Measurements from ENCODE around the gene DPP10. TPM values are rescaled to one million over a fixed set of nuclear protein-coding genes. Genes with fewer than 3 reads are reported as not detected.

Gene DPP10
- total and polyA plus RNA-seq, 9 donors = 0.12 to 5.9 (median 0.64) TPM; not detected in 3

DNA sequence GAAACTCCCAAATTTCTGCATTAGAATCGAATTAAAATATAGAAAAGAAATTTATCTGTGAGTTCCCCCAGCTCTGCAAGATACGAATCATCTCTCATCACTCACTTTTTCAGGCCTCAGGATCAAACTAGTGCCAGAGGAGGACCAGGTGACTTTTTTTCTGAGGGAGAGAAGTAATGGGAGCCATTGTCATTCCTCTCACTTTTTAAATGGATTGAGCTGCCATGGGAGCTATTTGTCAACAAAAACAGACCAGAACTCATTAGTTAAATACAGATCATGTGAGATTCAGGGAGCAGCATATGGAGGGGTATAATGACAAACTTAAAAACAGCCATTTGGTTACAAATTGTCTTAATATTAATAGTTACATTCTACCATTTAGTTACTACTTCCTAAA is 594.4 kb downstream of the DPP10 start:
- intact Hi-C loops (cut with DNase I) = no loop called here
- H3K36me3 ChIP-seq = no peaks in the 10 kb centered on the region
- WGBS, 3 donors = 57 to 72% (median 58%) methylated on average over 2 of the region's 2 CpGs
- no peak overlapping the region for H3K4me3 ChIP-seq
- H3K4me1 ChIP-seq (ENCODE audit: insufficient read depth) = no peaks in the 10 kb centered on the region
- no peaks in the 10 kb centered on the region for H3K9me3 ChIP-seq
- TF ChIP-seq POLR2A (IDR thresholded peaks at IDR 0.05) (no peak), CTCF (IDR thresholded peaks at IDR 0.05) (no peak), EP300 (IDR thresholded peaks at IDR 0.05) (no peak)
- H3K27me3 ChIP-seq = no peaks in the 10 kb centered on the region
- H3K27ac ChIP-seq = no peak overlapping the region
- DNase-seq = no peak

DNA sequence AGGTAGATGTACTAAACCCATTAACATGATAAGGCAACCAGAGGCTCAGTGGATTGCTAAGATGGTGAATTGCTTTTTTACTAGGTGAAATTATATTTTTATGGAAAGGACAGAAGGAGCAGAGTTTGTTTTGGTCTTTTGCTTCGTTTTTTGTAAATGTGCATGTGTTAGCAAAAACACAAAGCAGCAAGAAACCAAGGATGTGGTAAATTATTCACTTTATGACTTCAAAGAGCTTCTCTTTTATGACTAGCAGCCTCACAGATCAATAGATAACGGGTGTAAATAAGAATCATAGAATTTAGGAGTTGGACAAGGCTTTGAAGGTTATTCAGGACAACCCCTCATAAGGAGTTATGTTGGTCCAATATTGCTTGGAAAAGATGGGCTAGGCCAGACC is 615.0 kb downstream of the DPP10 start:
- no peak for TF ChIP-seq POLR2A (IDR thresholded peaks at IDR 0.05)
- TF ChIP-seq CTCF (IDR thresholded peaks at IDR 0.05) = no peak
- TF ChIP-seq EP300 (IDR thresholded peaks at IDR 0.05) = no peak
- H3K4me3 ChIP-seq = no peak overlapping the region
- no peak overlapping the region for H3K27ac ChIP-seq
- no peaks in the 10 kb centered on the region for H3K36me3 ChIP-seq
- no peaks in the 10 kb centered on the region for H3K9me3 ChIP-seq
- no peaks in the 10 kb centered on the region for H3K4me1 ChIP-seq (ENCODE audit: insufficient read depth)
- DNase-seq = no peak
- 38 to 43% (median 39%) methylated on average over 2 of the region's 2 CpGs for WGBS, 3 donors
- intact Hi-C loops (cut with DNase I) = no loop called here
- H3K27me3 ChIP-seq = no peaks in the 10 kb centered on the region

GRCh38 chr2:115070002-115070401 is 627.6 kb downstream of the DPP10 start:
- intact Hi-C loops (cut with DNase I) = no loop called here
- no peak overlapping the region for H3K4me3 ChIP-seq
- H3K9me3 ChIP-seq = no peaks in the 10 kb centered on the region
- DNase-seq = no peak
- no peaks in the 10 kb centered on the region for H3K27me3 ChIP-seq
- H3K4me1 ChIP-seq (ENCODE audit: insufficient read depth) = no peaks in the 10 kb centered on the region
- no peak overlapping the region for H3K27ac ChIP-seq
- no peaks in the 10 kb centered on the region for H3K36me3 ChIP-seq
- TF ChIP-seq CTCF (IDR thresholded peaks at IDR 0.05) (no peak), EP300 (IDR thresholded peaks at IDR 0.05) (no peak), POLR2A (IDR thresholded peaks at IDR 0.05) (no peak)

- Histone ChIP-seq H3K27me3 (no peaks in the 10 kb centered on the region), H3K36me3 (no peaks in the 10 kb centered on the region), H3K9me3 (no peaks in the 10 kb centered on the region), H3K27ac (no peak overlapping the region), H3K4me3 (no peak overlapping the region), H3K4me1 (ENCODE audit: insufficient read depth) (no peaks in the 10 kb centered on the region)
- WGBS, 3 donors = 76 to 87% (median 86%) methylated on average over 4 of the region's 4 CpGs
- no peak for DNase-seq
- TF ChIP-seq POLR2A (IDR thresholded peaks at IDR 0.05) (no peak), EP300 (IDR thresholded peaks at IDR 0.05) (no peak), CTCF (IDR thresholded peaks at IDR 0.05) (no peak)
- intact Hi-C loops (cut with DNase I) = no loop called here
Measured at GRCh38 chr2:115071534-115071933, 629.1 kb downstream of the DPP10 start.

- TF ChIP-seq POLR2A (IDR thresholded peaks at IDR 0.05) (no peak), EP300 (IDR thresholded peaks at IDR 0.05) (no peak), CTCF (IDR thresholded peaks at IDR 0.05) (no peak)
- intact Hi-C loops (cut with DNase I) = no loop called here
- no peaks in the 10 kb centered on the region for H3K27me3 ChIP-seq
- WGBS, 3 donors = 83 to 88% (median 84%) methylated on average over 2 of the region's 2 CpGs
- H3K4me1 ChIP-seq (ENCODE audit: insufficient read depth) = no peaks in the 10 kb centered on the region
- H3K9me3 ChIP-seq = no peaks in the 10 kb centered on the region
- no peak for DNase-seq
- no peaks in the 10 kb centered on the region for H3K36me3 ChIP-seq
- H3K4me3 ChIP-seq = no peak overlapping the region
- H3K27ac ChIP-seq = no peak overlapping the region
Measured at GRCh38 chr2:115075800-115076199, 633.4 kb downstream of the DPP10 start.
